Endothelial cell of umbilical vein (primary cell): ENCODE results near the gene CACNB4. TPM values are rescaled to one million over a fixed set of nuclear protein-coding genes. Genes with fewer than 3 reads are reported as not detected.
A peak's percentile ranks its signal among the peaks of the same experiment; 100 is the strongest.

ENCODE experiments used
- BruUV-seq: library from RNA; stranded (reverse); fragments of 400-500 nt; replicated peaks from 2 replicates; lab custom pipeline; 2021; lab: Mats Ljungman, UMichigan
- CTCF ChIA-PET: fragments of 300-600, 350-600 bp; sonication (Branson Sonifier 250); formaldehyde crosslinking; loops from one replicate; lab custom pipeline; 2021; ENCODE audit warnings: antibody characterized with exemption, inconsistent platforms; lab: Charles Lee
- POLR2A ChIA-PET: fragments of 300-600, 350-600 bp; sonication (Branson Sonifier 250); formaldehyde crosslinking; loops from one replicate; lab custom pipeline; 2021; ENCODE audit warnings: antibody characterized with exemption, inconsistent platforms; lab: Charles Lee
- DNase-seq: peaks from one replicate; pipeline ENCODE4 v3.0.0-alpha.2; 2011; ENCODE audit warnings: low read depth, low spot score
- FAIRE-seq: peaks from 2 replicates; lab custom pipeline; 2011; peaks lifted over from hg19 to GRCh38; lab: Jason Lieb, UNC
- H2AFZ ChIP-seq: 2 replicates; pipeline ENCODE4 v1.6.0; 2012; ENCODE audit warnings: low read depth, low read length, control low read depth, inconsistent platforms
- H3K27ac ChIP-seq: 2 replicates; pipeline ENCODE4 v1.5.1; 2011; ENCODE audit warnings: low read depth, mild to moderate bottlenecking, control low read depth, low read length, moderate library complexity; ENCODE audit not compliant: insufficient read depth
- H3K27me3 ChIP-seq, 2 experiments: 2 replicates each; pipeline versions ENCODE4 v1.6.0 to v1.6.1; 2011; ENCODE audit warnings: low read length in 2 of 2, mixed read lengths in 1 of 2; ENCODE audit not compliant: control insufficient read depth in 2 of 2, insufficient read depth in 2 of 2
- H3K36me3 ChIP-seq, 2 experiments: 2 replicates in 1 of 2; 3 replicates in 1 of 2; pipeline ENCODE4 v1.5.1; 2011; ENCODE audit warnings: low read length in 2 of 2, mild to moderate bottlenecking in 1 of 2, moderate library complexity in 1 of 2; ENCODE audit not compliant: control insufficient read depth in 2 of 2, insufficient read depth in 2 of 2; ENCODE audit errors: extremely low read depth in 1 of 2
- H3K4me1 ChIP-seq: 3 replicates; pipeline ENCODE4 v1.5.1; 2011; ENCODE audit warnings: mild to moderate bottlenecking, low read length; ENCODE audit not compliant: control insufficient read depth, insufficient read depth; ENCODE audit errors: extremely low read depth
- H3K4me2 ChIP-seq: 2 replicates; pipeline ENCODE4 v1.6.1; 2011; ENCODE audit warnings: low read length, control low read depth, mixed read lengths; ENCODE audit not compliant: insufficient read depth
- H3K4me3 ChIP-seq, 3 experiments: fragments of 200-600 bp in 1 of 3; sonication (generic), shearing (Covaris generic) in 1 of 3; replicated peaks in 1 of 3; 2 replicates each; pipeline ENCODE4 v1.5.1; 2011 to 2016; ENCODE audit warnings: control low read depth in 3 of 3, low read length in 3 of 3, mild to moderate bottlenecking in 2 of 3, inconsistent platforms in 1 of 3, low read depth in 1 of 3, moderate library complexity in 1 of 3; ENCODE audit not compliant: insufficient read depth in 1 of 3
- H3K79me2 ChIP-seq: 2 replicates; pipeline ENCODE4 v1.6.0; 2012; ENCODE audit warnings: low read length, inconsistent platforms; ENCODE audit not compliant: control insufficient read depth, insufficient read depth
- H3K9ac ChIP-seq: replicated peaks from 2 replicates; pipeline ENCODE3; 2011; ENCODE audit warnings: low read length, control low read depth; ENCODE audit not compliant: insufficient read depth; ENCODE audit errors: extremely low read depth
- H3K9me1 ChIP-seq: replicated peaks from 3 replicates; pipeline ENCODE4 v1.6.0; 2011; ENCODE audit warnings: mild to moderate bottlenecking, low read length; ENCODE audit not compliant: control insufficient read depth, insufficient read depth; ENCODE audit errors: extremely low read depth
- H3K9me3 ChIP-seq: replicated peaks from 2 replicates; pipeline ENCODE4 v1.5.1; 2012; ENCODE audit warnings: low read length, inconsistent platforms; ENCODE audit not compliant: control insufficient read depth, insufficient read depth
- H4K20me1 ChIP-seq: replicated peaks from 2 replicates; pipeline ENCODE3; 2011; ENCODE audit warnings: mild to moderate bottlenecking, low read length; ENCODE audit not compliant: control insufficient read depth, insufficient read depth; ENCODE audit errors: extremely low read depth
- EZH2 ChIP-seq: IDR thresholded peaks from 2 replicates; pipeline ENCODE4 v1.6.1; 2012; ENCODE audit warnings: borderline replicate concordance, low read depth, mild to moderate bottlenecking, moderate library complexity, low read length, inconsistent platforms; ENCODE audit not compliant: severe bottlenecking
- FOS ChIP-seq: IDR thresholded peaks from 2 replicates; pipeline ENCODE4 v1.6.1; 2011; ENCODE audit warnings: mild to moderate bottlenecking, low read length, moderate library complexity, borderline replicate concordance; ENCODE audit not compliant: insufficient read depth
- GATA2 ChIP-seq: IDR thresholded peaks from 2 replicates; pipeline ENCODE4 v1.7.0; 2011; ENCODE audit warnings: low read depth, mild to moderate bottlenecking, moderate library complexity, mixed read lengths, low read length; ENCODE audit not compliant: insufficient read length, insufficient read depth
- JUN ChIP-seq: IDR thresholded peaks from 2 replicates; pipeline ENCODE4 v1.6.1; 2011; ENCODE audit warnings: borderline replicate concordance, low read depth; ENCODE audit not compliant: insufficient read length, insufficient read depth
- MYC ChIP-seq: IDR thresholded peaks from one replicate; pipeline ENCODE4 v1.6.1; 2011; ENCODE audit warnings: mild to moderate bottlenecking, low read depth, low read length
- POLR2A ChIP-seq: IDR thresholded peaks from 2 replicates; pipeline ENCODE4 v1.6.1; 2012; ENCODE audit warnings: low read depth, mild to moderate bottlenecking, control low read depth, low read length
- POLR2AphosphoS5 ChIP-seq: IDR thresholded peaks from 2 replicates; pipeline ENCODE4 v1.6.1; 2012; ENCODE audit warnings: low read depth, mild to moderate bottlenecking, control low read depth, low read length, moderate library complexity; ENCODE audit not compliant: insufficient read depth
- dilution Hi-C: fragments of 300-500 bp; cut with MboI; formaldehyde crosslinking; loops from one replicate; pipeline ENCODE4 v1.15.0; 2019; ENCODE audit warnings: low sequenced_read_pairs; ENCODE audit not compliant: extremely low pct_ligation_motif_present
- intact Hi-C: fragments of 100-400 bp; cut with micrococcal nuclease; formaldehyde crosslinking; loops from one replicate; pipeline ENCODE4 v1.10.0; 2022
- polyA plus RNA-seq, 4 experiments: library from polyadenylated mRNA; depleted of rRNA in 3 of 4; stranded (reverse) in 3 of 4; unstranded in 1 of 4; fragments of >200 nt; gene quantifications; 2 replicates each; pipeline versions ENCODE4 v1.2.1 to v1.2.3, GENCODE V29; 2011 to 2012; ENCODE audit warnings: missing spikeins in 1 of 4
- total RNA-seq: library from RNA; stranded (reverse); gene quantifications from 2 replicates; pipeline ENCODE4 v1.2.3, GENCODE V29; 2021
- TF ChIP-seq, protein P1 (sequence below): IDR thresholded peaks from 2 replicates; pipeline ENCODE4 v1.6.1; 2011; ENCODE audit not compliant: insufficient read depth, insufficient read length

CACNB4 gene
- total and polyA plus RNA-seq, 2 donors (not counting 3 experiments of a cell fraction or from before 2014, with no cell fraction given): 0.23 to 0.58 TPM

DNA sequence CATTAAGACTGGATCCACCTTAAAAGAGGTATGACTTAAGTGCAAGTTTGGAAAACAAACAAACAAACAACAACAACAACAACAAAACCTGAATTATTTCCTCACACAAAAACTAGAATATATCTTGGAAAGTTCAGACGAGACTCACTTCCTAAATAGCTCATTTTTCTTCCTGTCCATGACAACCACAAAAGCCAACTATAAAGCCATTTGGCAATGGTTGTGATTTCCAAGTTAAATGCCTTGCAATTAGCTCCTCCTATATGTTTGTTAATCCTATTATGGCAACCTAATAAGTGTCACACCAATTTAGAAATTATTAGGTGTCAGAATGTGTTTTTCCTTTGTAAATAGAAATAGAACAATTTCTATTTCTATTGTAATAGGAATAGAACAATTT lies 179.1 kb downstream of the CACNB4 start:
- Histone ChIP-seq H3K9ac (no peak overlapping the region), H3K9me1 (no peaks in the 10 kb centered on the region), H3K4me3 (no peak overlapping the region), H3K4me2 (no peak overlapping the region), H2AFZ (no peak overlapping the region), H3K79me2 (no peaks in the 10 kb centered on the region), H4K20me1 (no peaks in the 10 kb centered on the region), H3K9me3 (no peaks in the 10 kb centered on the region), H3K27me3 (no peaks in the 10 kb centered on the region), H3K36me3 (no peaks in the 10 kb centered on the region), H3K27ac (no peak overlapping the region), H3K4me1 (peaks cover 16% of the 10 kb centered on the region)
- DNase-seq (peak; percentile 50), FAIRE-seq (no peak)
- no TSS peak for BruUV-seq
- CTCF ChIA-PET: interaction anchor here (0.9 to 1.0 kb wide), 3 partner anchors 14 to 40 kb away, joined by 3 to 4 read pairs (median 3); no protein-coding TSS in a partner anchor
- TF ChIP-seq EZH2: no peak
- TF ChIP-seq POLR2AphosphoS5: no peak
- no peak for TF ChIP-seq FOS
- no peak for TF ChIP-seq GATA2
- TF ChIP-seq MYC: no peak
- TF ChIP-seq, protein P1, sequence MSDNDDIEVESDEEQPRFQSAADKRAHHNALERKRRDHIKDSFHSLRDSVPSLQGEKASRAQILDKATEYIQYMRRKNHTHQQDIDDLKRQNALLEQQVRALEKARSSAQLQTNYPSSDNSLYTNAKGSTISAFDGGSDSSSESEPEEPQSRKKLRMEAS: no peak
- POLR2A ChIA-PET: no interaction called here
- dilution Hi-C loops (no loop called here), intact Hi-C loops (no loop called here)

DNA sequence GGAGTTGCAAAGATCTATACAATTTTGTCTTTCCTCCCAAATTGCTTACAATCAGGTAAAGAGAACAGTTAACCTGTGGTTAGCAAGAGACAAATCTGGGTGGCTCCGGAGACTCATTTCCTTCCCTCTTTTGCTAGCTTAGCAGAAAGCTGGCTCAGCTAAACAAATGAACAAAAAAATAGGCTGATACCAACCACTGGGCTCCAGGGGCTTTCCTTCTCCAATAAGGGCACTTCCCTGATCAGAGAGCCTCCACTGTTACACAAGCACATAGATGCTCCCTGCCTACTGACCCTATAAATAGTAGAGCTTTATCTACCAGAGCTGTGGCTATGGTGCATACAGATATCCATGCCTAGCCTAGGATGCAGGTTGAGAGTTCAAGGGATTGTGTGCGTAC lies 180.5 kb downstream of the CACNB4 start:
- Histone ChIP-seq H3K9me3 (no peaks in the 10 kb centered on the region), H3K4me2 (no peak overlapping the region), H3K4me3 (no peak overlapping the region), H4K20me1 (no peaks in the 10 kb centered on the region), H3K36me3 (no peaks in the 10 kb centered on the region), H3K4me1 (peaks cover 10% of the 10 kb centered on the region), H2AFZ (no peak overlapping the region), H3K27ac (no peak overlapping the region), H3K9ac (no peak overlapping the region), H3K27me3 (no peaks in the 10 kb centered on the region), H3K79me2 (no peaks in the 10 kb centered on the region), H3K9me1 (no peaks in the 10 kb centered on the region)
- dilution Hi-C loops (no loop called here), intact Hi-C loops (no loop called here)
- ChIA-PET POLR2A (no interaction called here), CTCF (no interaction called here)
- FAIRE-seq (no peak), DNase-seq (no peak)
- TF ChIP-seq JUN (no peak), EZH2 (no peak), POLR2A (no peak), MYC (no peak), GATA2 (no peak), FOS (no peak), POLR2AphosphoS5 (no peak)
- TF ChIP-seq, protein P1: no peak
- BruUV-seq: no TSS peak
